Measurements from ENCODE around the gene PPP2R5C.
"Not testable (repeated sequence)": the region's sequence is repeated elsewhere in the genome, so short reads cannot be mapped to it uniquely, and the experiment has no call there.

PPP2R5C gene

DNA sequence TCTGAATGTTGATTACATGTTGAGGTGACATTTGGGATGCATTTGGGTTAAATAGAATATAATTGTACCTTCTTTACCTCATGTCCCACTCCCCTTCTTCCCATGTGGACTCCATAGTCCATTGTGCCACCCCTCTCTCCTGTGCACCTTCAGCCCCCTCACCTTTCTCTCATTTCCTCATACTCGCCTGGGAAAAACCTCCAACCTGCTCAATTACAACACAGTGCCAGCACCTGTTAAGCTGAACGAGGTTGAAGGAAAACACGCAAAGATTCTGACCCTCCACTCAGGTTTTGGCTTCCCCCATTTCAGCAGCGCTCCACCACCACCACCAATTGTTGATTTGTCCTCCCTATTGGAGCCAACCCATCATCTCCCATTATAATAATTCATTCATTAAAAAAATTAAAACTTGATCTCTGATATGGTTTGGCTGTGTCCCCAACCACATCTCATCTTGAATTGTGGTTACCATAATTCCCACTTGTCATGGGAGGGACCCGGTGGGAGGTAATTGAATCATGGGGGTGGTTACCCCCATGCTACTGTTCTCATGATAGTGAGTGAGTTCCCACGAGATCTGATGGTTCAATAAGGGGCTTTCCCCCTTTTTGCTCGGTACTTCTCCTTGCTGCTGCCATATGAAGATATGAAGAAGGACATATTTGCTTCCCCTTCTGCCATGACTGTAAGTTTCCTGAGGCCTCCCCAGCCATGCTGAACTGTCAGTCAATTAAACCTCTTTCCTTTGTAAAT lies 33.7 kb upstream of the PPP2R5C start:
- no peak for DNase-seq (ENCODE audit: low read depth)

DNA sequence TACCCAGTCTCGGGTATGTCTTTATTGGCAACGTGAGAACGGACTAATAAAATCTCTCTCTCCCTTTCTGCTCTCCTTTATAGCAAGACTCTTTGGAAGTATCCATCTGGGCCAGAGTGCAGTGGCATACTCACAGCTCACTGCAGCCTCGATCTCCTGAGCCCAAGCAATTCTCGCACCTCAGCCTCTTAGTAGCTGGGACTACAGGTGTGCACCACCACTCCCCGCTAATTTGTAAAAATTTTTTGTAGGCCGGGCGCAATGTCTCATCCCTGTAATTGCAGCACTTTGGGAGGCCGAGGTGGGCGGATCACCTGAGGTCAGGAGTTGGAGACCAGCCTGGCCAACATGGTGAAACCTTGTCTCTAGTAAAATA lies 33.2 kb upstream of the PPP2R5C start:
- no peak for DNase-seq (ENCODE audit: low read depth)

DNA sequence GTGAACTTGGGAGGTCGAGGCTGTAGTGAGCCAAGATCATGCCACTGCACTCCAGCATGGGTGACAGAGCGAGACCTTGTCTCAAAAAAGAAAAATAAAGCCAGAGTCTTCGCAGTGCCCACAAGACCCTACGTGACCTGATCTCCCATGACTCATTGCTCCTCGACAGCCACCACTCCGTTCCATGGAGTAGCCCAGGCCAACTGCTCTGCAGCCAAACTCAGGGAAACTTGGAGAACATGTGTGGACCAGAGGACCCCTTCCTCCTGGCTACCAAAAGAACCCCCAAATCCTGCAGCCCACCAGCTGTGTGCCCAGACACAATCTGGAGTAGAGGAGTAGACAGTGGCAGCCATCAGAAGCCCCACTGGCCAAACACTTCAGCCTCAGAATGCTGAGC lies 32.1 kb upstream of the PPP2R5C start:
- no peak for DNase-seq (ENCODE audit: low read depth)

DNA sequence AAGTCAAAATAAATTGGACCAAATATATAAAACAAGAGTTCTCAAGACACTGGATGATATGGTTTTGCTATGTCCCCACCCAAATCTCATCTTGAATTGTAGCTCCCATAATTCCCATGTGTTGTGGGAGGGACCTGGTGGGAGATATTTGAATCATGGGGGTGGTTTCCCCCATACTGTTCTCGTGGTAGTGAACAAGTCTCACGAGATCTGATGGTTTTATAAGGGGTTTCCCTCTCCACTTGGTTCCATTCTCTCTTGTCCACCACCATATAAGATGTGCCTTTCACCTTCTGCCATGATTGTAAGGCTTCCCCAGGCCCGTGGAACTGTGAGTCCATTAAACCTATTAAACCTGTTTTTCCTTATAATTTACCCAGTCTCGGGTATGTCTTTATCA lies 31.4 kb upstream of the PPP2R5C start:
- not testable (repeated sequence) for DNase-seq (ENCODE audit: low read depth)

DNA sequence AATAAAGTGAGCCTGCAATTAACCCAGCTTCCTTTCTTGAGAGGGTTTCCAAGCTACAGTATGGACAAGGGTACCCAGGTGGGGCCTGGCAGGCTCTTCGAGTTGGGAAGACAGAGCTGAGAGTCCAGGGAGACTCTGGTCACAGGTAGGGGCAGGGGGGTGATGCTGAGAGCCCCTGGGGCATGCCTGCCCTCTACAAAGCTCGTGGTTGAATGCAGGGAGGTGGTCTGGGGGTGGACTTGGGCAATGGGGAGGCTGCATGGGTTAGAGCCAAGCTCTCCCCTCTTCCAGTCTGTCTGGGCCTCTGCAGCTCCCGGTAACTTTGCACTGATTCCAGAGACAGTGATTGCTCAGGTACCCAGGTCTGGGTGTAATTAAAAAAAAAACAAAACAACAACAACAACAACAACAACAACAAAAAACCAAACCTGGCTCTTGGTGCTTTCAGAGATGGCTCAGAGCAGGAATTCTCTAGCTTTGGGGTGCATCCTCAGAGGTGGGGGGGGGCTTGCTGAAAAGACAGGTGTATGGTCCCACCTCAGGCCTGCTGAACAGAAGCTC lies 30.8 kb upstream of the PPP2R5C start:
- no peak for DNase-seq (ENCODE audit: low read depth)

DNA sequence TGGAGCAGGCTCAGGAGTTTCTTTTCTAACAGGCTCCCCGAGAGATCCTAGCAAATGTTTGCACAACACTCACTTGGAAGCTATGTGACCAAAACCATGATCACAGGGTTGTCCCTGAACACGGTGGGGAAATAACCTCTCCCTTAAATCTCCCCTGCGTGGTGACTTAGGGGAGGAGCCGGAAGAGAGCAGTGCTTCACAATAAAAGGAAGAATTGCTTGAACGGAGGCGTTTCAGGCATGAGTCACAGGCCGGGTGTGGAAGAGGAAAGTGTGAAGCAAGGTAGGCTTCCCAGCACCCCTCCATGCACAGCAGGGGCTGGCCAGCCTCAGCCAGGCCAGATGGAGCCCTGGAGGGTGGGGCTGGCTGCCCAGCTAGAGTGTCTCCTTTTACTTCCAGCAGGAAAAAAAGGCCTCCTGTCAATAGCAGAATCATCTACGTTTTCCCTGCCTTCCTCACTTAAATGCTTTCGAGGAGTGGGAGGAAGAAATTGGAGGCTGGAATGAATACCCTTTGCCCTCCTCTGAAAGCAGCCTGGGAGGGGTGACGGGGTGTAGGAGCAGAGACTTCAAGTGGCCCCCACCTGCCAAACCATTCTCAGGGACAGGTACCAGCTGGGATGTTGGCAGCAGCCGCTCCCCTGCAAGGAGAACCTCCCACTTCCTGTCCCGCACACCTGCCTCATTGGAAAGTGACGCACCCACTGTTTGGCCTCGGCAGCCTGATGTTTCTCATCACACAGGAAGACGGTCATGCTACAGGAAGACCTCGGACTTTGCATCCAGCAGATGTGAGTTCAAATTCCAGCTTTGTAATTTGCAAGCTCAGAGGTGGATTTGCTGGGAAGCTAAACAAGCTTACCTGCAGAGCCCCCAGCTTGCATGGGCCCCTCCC lies 30.1 kb upstream of the PPP2R5C start:
- peak; percentile 78 for DNase-seq (ENCODE audit: low read depth)

DNA sequence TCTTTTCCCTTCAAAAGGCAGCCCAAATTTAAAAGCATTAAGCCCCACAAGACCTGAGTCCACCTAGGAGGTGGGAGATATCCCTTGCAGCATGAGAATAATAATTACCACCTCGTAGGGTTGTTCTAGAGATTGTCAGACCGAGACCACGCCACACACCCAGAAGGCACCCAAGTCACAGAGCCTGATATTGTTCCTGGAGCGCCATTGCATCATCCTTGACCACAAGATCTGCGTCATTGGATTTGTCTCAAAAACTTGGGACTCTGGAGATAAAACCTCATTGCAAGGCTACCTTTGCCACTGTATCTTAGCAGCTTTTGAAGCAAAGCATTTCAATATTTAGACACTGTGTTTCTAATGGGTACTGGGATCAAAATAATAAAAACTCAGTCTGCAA lies 29.4 kb upstream of the PPP2R5C start:
- no peak for DNase-seq (ENCODE audit: low read depth)

DNA sequence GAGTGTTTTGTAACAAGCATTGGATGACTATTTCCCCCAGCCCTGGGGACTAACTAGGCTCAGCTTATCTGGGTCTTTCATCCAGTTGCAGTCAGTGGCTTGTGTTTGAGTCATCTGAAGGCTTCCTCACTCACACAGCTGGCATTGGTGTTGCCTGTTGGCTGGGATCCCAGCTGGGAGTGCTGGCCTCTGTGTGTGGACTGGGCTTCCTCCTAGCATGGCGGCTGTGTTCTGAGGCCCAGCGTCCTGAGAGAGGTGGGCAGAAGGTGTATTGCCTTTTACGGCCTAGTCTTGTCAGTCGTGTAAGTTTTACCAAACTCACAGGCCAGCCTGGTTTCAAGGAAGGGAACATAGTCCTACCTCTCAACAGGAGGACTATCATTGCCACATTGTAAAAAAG lies 28.3 kb upstream of the PPP2R5C start:
- no peak for DNase-seq (ENCODE audit: low read depth)

DNA sequence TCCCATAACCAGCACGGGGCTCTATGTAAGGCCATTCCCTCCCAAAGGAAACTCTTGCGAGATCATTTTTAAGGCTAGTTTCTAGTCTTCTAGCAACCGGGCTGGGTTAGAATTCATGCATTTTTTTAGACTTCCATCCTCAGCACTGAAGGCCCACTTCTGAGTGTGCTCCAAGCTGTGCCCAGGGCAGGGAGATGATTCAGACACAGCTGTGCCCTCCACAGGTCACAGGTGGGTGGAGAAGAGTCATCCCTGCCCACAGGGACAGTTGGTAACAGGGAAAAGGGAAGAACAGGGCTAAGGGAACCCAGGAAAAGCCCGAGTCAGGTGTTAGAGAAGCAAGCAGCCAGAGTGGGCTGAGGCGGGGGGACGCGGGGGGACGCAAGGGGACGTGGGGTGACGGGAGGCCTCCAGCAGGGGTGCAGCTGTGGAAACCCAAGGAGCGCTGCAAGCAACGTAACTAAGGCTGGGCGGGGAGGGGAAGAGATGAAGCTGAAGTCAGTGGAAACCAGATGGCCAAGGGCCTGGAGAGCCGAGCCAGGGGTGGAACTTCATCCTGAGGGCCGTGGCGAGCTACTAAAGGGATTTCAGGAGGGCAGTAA lies 27.2 kb upstream of the PPP2R5C start:
- DNase-seq (ENCODE audit: low read depth), result no peak

DNA sequence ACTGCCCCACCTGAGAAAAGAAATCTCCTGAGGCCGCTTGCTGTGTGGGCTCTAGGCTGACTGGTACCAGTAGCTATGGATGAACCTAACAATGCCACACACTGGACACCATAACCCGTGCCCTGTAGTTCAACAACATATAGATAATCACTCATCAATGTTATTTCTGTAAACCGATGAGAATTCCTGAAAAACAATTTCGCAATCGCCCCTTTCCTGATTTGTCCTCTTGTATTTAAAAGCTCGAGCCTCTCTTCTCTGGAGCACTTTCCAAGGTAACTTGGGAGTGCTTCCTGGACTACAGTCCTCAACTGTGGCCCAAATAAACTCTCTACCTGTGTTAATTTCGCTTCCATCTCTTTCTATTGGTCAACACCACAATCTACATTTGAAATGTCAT lies 26.1 kb upstream of the PPP2R5C start:
- DNase-seq (ENCODE audit: low read depth), result no peak

DNA sequence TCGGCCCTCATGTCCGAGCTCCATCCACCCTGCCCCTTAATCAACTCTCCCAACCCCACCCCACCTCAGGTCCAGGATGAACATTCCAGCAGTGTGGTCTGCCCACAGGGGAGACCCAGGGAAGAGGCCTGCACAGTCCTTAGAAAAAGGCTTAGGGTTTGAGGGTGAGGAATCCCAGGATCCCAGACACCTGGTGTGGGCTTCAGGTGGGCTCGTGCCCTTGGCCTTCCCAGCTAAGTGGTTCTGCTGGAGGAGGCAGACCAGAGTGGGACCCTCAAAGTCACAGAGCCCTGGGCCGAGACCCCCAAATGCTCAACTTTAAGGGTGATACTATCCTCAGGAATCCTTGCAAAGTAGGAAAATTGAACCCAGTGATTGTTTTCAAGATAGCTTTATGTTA lies 25.4 kb upstream of the PPP2R5C start:
- DNase-seq (ENCODE audit: low read depth), result no peak

DNA sequence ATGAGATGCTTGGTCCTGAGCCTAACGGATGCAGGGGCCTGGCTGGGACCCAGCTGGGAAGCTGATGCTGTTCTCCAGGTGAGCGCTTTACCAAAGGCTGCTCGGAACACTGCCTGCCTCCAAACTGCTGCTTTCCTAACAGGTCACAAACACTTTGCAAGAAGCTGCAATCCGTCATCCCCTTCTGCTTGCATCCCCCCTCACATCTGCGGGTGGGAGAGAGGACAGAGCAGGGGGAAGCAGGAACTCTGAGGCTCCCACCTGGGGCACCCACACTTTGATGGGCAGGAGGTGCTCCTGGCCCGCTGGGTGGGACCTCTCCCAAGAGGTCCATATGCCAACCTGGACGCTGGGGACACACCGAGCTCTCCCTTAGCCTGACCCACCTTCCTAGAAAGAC lies 24.9 kb upstream of the PPP2R5C start:
- no peak for DNase-seq (ENCODE audit: low read depth)

DNA sequence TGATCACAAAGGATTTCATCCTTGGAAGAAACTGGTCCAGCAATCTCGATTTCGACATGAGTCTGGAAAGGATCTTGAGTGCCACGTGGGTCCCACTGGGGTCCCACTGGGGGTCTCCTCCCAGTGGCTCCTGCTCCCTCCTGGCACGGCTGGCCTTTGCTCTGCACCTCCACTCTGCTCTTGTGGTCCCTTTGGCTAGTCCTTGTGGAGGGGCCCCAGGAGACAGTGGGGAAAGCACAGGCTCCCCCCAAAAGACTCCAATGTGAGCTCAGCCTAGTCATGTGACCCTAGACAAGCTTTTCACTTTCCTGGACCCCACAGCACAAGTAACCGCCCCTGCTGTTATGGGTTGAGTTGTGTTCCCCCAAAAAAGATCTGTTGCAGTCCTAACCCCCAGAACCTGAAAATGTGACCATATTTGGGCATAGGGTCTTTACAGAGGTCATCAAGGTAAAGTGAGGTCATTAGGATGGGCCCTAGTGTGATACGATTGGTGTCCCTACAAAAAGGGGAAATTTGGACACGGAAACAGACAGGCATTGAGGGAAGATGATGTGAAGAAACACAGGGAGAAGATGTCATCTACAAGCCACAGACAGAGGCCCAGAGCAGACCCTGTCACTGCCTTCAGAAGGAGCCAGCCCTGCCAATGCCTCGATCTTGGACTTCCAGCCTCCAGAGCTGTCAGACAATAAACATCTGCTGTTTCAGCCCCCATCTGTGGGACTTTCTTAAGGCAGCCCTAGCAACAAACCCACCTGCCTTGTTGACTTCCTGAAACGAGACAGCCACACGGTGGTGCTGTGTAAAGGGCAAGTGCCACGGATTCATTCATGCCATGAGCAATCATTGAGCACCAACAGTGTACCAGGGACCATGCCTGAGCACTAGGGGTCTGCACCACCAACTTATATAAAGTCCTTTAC lies 23.8 kb upstream of the PPP2R5C start:
- DNase-seq (ENCODE audit: low read depth), result no peak

DNA sequence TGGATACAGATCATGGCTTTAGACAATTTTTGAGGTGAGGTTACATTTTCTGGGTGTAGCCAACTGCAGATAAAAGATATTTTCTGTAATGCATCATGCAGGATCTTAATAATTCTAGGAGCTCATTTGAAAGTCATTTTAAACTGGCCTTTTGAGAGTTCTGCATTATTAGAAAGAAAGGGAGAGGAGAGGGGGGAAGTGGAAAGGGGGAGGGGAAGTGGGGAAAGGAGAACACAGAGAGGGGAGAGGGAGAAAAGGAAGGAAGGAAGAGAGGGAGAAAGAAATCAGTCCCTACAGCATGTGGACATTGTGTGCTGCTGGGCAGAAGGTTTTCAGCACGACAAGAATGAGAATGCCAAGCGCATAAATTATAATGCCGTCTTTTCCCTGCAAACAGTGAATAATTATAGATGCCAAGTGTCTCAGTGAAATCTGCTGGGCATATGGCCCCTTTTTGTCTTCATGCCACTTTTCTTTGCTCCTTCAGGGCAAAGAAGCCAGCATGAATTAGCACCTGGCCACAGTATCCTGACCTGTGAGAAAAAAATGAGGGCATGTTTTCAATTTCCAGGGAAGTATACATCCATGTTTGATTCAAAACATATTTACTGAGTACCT lies 22.7 kb upstream of the PPP2R5C start:
- DNase-seq (ENCODE audit: low read depth), result no peak

DNA sequence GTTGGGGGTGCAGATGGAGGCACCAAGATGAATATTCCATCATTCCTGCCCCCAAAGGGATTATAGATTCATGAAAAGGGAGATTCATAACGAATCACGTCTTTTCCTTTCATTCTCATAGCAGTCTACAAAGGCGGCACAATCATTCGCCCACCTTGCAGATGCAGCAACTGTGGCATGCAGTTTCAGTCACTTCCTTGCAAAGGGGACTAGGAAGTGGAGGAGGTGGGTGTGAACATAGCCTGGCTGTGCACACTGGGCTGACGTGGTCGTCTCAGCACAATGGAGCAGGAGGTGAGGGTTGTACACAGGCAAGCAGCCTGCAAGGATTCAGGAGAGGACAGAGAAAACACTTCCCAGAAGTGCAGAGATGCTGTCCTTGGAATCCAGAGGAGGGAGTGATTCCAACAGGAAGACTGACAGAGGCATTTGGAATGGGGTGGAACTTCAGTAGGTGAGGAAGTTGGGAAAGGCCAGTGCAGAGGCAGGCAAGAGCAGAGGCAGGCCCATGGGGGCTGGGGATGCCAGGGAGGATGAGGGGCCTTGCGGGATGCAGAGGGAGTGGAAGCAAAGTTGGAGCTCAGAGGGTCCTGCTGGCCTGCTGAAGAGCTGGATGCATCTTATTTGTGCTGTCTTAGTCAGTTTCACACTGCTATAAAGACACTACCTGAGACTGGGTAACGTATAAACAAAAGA lies 21.9 kb upstream of the PPP2R5C start:
- no peak for DNase-seq (ENCODE audit: low read depth)

DNA sequence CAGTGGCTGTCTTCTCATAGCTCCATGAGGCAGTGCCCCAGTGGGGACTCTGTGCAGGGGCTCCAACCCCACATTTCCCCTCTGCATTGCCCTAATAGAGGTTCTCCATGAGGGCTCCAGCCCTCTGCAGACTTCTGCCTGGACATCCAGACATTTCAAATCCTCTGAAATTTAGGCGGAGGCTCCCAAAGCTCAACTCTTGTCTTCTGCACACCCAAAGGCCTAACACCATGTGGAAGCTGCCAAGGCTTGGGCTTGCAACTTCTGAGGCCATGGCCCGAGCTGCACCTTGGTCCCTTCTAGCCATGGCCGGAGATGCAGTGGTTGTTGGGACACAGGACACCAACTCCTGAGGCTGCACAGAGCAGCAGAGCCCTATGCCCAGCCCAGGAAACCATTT lies 20.5 kb upstream of the PPP2R5C start:
- DNase-seq (ENCODE audit: low read depth), result no peak

DNA sequence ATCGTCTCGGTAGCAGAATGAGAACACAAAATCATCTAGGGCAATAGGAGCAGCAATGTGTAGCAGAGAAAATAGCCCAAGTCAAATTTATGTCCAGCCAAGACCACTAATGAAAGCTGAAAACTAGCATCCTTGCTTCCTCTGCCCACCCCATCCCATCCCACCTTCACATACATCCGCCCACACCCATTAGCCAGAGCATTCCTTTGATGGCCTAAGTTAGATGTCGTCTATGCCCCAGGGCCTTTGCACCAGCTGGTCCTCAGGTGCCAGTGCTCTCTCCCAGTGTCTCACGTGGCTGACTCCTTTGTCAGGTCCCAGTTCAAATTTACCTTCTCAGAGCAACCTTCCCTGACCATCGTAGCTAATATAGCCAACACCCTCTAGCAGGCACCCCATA lies 17.8 kb upstream of the PPP2R5C start:
- no peak for DNase-seq (ENCODE audit: low read depth)

DNA sequence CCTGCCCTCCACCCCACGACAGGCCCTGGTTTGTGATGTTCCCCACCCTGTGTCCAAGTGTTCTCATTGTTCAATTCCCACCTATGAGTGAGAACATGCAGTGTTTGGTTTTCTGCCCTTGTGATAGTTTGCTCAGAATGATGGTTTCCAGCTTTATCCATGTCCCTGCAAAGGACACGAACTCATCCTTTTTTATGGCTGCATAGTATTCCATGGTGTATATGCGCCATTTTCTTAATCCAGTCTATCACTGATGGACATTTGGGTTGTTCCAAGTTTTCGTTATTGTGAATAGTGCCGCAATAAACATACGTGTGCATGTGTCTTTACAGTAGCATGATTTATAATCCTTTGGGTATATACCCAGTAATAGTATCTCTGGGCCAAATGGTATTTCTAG lies 17.1 kb upstream of the PPP2R5C start:
- DNase-seq (ENCODE audit: low read depth), result not testable (repeated sequence)

DNA sequence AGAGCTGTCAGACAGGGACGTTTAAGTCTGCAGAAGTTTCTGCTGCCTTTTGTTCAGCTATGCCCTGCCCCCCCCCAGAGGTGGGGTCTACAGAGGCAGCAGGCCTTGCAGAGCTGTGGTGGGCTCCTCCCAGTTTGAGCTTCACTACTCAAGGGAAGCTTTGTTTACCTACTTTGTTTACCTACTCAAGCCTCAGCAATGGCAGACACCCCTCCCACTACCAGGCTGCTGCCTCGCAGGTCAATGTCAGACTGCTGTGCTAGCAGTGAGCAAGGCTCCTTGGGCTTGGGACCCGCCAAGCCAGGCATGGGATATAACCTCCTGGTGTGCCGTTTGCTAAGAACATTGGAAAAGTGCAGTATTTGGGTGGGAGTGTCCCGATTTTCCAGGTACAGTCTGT lies 11.8 kb upstream of the PPP2R5C start:
- not testable (repeated sequence) for DNase-seq (ENCODE audit: low read depth)

DNA sequence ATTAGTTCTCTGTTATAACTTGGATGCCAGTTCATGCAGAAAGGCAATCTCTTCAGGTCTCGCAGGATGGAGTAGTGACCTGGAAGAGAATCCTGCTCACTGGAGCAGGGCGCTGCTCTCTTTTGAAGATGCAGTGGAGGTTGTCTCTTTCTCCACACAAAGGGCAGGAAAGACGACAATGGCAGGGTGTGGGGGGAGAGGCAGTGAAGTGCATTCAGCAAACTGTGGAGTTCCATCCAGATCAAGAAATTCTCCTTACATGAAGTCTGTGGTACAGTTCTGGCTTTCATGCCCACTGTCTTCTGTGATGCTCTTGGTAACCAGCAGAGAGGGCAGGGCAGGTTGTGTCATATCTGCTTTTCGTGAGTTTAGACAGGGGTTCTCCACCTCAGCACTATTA lies 6.6 kb upstream of the PPP2R5C start:
- DNase-seq (ENCODE audit: low read depth), result no peak

All from activated gamma-delta T cell treated with anti-CD3 and anti-CD28 coated beads, Interleukin-2, amount 50 U/mL, for 16 hours (primary cell).